ENCODE results near the gene KCNH5.

- no peak for TF ChIP-seq POLR2A (IDR thresholded peaks at IDR 0.05)
- no peak for TF ChIP-seq EP300 (IDR thresholded peaks at IDR 0.05)
- TF ChIP-seq POLR2AphosphoS5 (IDR thresholded peaks at IDR 0.05), result no peak
- TF ChIP-seq CTCF (IDR thresholded peaks at IDR 0.05), result no peak
Measured at GRCh38 chr14:62673014-62673755, 372.1 kb downstream of the KCNH5 start.

Measured in upper lobe of left lung (tissue), 4 donors.